LNCAP (cell line): ENCODE data around the gene METTL5.

Experiments
- TF ChIP-seq, protein P1 (sequence below): fragments of 450-650 bp; IDR thresholded peaks from 2 replicates; pipeline ENCODE4 v1.5.1; 2017; ENCODE audit warnings: mild to moderate bottlenecking

The METTL5 gene

DNA sequence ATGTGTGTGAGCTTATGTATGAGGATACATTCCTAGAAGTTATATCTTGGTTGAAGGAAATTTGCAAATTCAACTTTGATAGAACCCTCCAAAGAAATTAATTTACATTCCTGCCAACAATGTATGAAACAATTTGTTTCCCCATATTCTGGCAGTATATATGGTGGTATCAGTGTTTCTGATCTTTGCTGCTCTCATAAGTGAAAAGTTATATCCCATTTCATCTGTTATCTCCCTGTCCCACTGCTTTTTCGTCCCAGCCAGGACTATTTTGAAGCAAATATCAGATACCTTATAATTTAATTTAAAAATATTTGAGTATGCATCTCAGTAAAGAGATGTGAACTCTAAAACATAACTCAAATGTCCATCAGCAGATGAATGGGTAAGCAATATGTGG is 9.7 kb upstream of the METTL5 start:
- TF ChIP-seq, protein P1, sequence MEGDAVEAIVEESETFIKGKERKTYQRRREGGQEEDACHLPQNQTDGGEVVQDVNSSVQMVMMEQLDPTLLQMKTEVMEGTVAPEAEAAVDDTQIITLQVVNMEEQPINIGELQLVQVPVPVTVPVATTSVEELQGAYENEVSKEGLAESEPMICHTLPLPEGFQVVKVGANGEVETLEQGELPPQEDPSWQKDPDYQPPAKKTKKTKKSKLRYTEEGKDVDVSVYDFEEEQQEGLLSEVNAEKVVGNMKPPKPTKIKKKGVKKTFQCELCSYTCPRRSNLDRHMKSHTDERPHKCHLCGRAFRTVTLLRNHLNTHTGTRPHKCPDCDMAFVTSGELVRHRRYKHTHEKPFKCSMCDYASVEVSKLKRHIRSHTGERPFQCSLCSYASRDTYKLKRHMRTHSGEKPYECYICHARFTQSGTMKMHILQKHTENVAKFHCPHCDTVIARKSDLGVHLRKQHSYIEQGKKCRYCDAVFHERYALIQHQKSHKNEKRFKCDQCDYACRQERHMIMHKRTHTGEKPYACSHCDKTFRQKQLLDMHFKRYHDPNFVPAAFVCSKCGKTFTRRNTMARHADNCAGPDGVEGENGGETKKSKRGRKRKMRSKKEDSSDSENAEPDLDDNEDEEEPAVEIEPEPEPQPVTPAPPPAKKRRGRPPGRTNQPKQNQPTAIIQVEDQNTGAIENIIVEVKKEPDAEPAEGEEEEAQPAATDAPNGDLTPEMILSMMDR, result no peak

DNA sequence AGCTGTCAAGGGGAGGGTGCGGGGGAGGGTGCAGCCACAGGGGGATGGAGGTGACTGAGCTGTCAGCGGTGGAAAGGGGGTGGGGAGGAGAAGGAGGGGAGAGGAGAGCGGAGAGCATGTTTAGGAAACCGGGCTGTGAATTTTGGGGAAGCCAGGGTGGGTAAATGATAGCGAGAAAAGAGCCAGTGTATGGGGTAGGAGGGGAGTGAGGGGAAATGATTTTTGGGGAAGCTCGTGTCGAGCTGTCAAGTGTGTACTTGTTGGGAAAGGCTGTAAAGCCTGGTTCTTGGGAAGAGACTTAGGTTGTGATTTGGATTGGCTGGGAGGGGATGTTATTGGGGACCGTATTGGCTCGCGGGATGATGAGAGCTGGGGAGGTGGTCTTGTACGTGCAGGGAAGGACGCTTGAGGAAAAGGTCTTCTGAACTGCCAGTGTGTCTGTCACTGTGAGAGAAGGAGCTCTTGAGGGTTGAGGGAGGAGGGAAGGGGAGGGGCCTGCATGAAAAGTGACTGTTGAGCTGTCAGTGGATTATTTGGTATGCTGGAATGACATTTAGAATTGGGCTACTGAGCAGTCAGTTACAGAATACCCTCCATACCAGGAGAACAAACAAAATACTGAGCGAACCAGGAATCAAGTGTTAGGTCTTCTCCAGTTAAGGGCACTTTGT is 3.6 kb upstream of the METTL5 start:
- TF ChIP-seq, protein P1, result no peak

DNA sequence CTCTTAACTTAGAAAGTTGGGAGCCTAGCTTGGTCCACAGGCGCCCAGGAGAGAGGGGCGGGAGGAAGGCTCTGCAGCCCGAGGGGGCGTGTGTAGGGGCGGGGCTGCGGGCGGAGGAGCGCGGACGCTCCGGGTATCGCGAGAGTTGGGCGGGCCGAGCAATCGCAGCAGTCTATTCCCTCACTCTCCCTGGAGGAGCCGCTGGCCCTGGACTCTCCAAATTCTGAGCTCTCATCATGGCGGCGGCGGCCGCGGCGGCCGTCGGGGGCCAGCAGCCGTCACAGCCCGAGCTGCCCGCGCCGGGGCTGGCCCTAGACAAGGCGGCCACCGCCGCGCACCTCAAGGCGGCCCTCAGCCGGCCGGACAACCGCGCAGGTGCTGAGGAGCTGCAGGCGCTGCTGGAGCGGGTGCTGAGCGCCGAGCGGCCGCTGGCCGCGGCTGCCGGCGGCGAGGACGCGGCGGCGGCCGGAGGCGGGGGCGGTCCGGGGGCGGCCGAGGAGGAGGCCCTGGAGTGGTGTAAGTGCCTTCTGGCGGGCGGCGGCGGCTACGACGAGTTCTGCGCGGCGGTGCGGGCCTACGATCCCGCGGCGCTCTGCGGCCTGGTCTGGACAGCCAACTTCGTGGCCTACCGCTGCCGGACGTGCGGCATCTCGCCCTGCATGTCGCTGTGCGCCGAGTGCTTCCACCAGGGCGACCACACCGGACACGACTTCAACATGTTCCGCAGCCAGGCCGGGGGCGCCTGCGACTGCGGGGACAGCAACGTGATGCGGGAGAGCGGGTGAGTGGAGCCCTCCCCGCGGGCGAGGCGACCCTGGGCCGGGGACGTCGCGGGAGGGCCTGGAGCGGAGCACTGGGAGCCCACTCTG is 2.8 kb upstream of the METTL5 start, which contains the start of gene UBR3:
TSS of gene UBR3 (plus strand) at position 183 of the 869 bp plus-strand sequence. CDS start at position 237, 54 bp downstream.
- TF ChIP-seq, protein P1, result no peak

DNA sequence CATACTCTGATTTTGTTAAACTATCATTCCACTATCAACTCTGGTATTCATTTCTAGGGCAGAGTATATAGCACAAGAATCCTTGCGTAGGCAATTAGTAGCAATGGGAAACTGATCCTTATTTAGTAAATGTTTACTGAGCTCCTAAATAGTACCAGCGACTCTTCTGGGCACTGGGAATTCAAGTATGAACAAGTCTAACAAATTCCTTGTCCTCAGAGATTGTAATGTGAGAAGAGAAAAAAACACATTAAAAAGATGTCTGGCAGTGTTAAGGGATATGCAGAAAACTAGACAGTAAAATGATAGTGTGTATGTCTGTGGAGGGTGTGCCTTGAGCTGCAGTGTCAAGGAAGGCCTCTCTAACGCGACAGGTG is 721 bp downstream of the METTL5 start:
- TF ChIP-seq, protein P1, result no peak

DNA sequence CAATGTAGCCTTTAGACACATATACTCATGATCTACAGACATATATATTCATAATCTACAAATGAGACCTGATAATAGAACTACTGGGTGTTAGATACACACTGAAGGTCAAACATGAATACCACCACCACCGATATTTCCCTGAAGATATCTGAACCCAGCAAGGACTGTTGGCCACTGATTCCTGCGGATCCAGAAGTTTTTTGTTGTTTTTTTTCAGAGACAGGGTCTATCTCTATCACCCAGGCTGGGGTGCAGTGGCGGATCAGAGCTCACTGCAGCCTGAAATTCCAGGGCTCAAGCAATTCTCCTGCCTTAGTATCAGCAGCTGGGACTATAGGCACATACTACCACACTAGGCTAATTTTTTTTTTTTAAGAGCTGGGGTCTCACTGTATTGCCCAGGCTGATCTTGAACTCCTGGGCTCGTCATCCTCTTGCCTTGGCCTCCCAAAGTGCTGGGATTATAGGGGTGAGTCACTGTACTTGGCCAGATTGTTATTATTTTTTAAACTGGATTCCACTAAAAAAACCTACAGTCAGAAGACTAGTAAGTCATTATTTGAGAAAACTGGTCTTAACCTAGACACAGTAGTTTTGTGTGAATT is 1.8 kb downstream of the METTL5 start:
- TF ChIP-seq, protein P1, result no peak

DNA sequence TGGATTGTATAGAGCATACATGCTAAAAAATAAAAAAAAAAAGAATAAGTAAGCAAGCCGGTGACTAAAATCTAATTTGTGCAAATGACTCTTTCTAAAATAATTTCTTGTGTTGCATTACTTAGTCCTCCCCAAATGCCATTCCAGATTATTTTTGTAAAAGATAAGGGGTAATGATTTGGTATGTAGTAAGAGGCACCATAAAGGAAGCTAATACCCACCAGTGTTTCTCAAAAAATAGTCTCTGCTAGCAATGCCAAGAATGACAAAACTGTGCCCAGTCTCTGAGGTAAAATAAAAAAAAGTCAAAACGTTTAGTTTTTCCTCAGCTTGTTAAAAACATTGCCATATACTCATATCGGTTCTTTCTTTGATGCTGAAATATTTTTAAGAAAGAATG is 2.7 kb downstream of the METTL5 start:
- TF ChIP-seq, protein P1, result no peak

DNA sequence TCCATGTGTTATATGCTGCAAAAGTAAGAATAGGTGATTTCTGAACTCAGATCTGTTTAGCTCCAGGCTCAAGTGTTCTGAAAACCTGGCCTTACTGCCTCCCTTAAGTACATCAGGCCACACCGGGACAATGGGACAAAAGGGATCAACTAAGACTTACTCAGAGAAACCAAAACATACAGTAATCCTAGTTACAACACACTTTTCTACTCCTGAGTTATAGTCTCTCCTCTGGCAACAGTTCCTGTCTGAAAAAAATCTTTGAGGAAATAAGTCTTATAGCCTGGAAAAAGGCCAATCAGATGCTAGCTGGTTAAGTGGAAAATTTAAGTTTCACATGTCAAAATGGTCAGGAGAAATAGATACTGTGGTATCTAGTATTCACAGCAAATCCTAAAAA is 5.6 kb downstream of the METTL5 start:
- TF ChIP-seq, protein P1, result no peak
